Smooth muscle cell (in vitro differentiated cells): ENCODE results near the gene ITGA8. TPM values are rescaled to one million over a fixed set of nuclear protein-coding genes. Genes with fewer than 3 reads are reported as not detected.
A peak's percentile ranks its signal among the peaks of the same experiment; 100 is the strongest.
"Not testable (repeated sequence)": the region's sequence is repeated elsewhere in the genome, so short reads cannot be mapped to it uniquely, and the experiment has no call there.

Experiments
- DNase-seq: peaks from one replicate; lab custom pipeline; 2025; ENCODE audit not compliant: unreplicated experiment; lab: John Stamatoyannopoulos, UW
- H2AFZ ChIP-seq: fragments of 200-600 bp; sonication (generic); 2 replicates; pipeline ENCODE4 v1.6.0; 2016; ENCODE audit warnings: antibody characterized with exemption, low read depth, mild to moderate bottlenecking
- H3F3A ChIP-seq: fragments of 200-600 bp; sonication (generic); 2 replicates; pipeline ENCODE4 v1.6.0; 2017; ENCODE audit warnings: antibody characterized with exemption, low read depth
- H3K27ac ChIP-seq: fragments of 200-600 bp; sonication (generic); 2 replicates; pipeline ENCODE4 v1.5.1; 2016; ENCODE audit warnings: low read depth, mild to moderate bottlenecking
- H3K27me3 ChIP-seq: fragments of 200-600 bp; sonication (generic); 2 replicates; pipeline ENCODE4 v1.6.1; 2016; ENCODE audit warnings: low read depth, mild to moderate bottlenecking
- H3K36me3 ChIP-seq: fragments of 200-600 bp; sonication (generic); 2 replicates; pipeline ENCODE4 v1.5.1; 2016; ENCODE audit warnings: low read depth
- H3K4me1 ChIP-seq: fragments of 200-600 bp; sonication (generic); 2 replicates; pipeline ENCODE4 v1.5.1; 2016; ENCODE audit warnings: low read depth
- H3K4me2 ChIP-seq: fragments of 200-600 bp; sonication (generic); 2 replicates; pipeline ENCODE4 v1.6.0; 2016; ENCODE audit warnings: mild to moderate bottlenecking
- H3K4me3 ChIP-seq: fragments of 200-600 bp; sonication (generic); 2 replicates; pipeline ENCODE4 v1.5.1; 2016; ENCODE audit warnings: mild to moderate bottlenecking
- H3K79me2 ChIP-seq: fragments of 200-600 bp; sonication (generic); 2 replicates; pipeline ENCODE4 v1.6.0; 2016; ENCODE audit warnings: low read depth, mild to moderate bottlenecking
- H3K9ac ChIP-seq: fragments of 200-600 bp; sonication (generic); 2 replicates; pipeline ENCODE4 v1.6.0; 2016; ENCODE audit warnings: low read depth
- H3K9me3 ChIP-seq: fragments of 200-600 bp; sonication (generic); replicated peaks from 2 replicates; pipeline ENCODE4 v1.5.1; 2016; ENCODE audit warnings: low read depth
- H4K20me1 ChIP-seq: fragments of 200-600 bp; sonication (generic); 2 replicates; pipeline ENCODE4 v1.6.0; 2016; ENCODE audit warnings: low read depth
- CTCF ChIP-seq: fragments of 200-600 bp; sonication (generic); IDR thresholded peaks from 2 replicates; pipeline ENCODE4 v1.5.1; 2017; ENCODE audit warnings: borderline replicate concordance, mild to moderate bottlenecking, antibody characterized with exemption; ENCODE audit not compliant: insufficient read depth, poor library complexity, severe bottlenecking
- WGBS: methylation state at CpG from one replicate; pipeline ENCODE4 v1.1.7; 2016; ENCODE audit warnings: low lambda C conversion rate; 5-methylcytosine and 5-hydroxymethylcytosine counted together
- polyA plus RNA-seq: library from polyadenylated mRNA; unstranded; fragments of >200 nt; fragmentation: Nextera tagmentation; extraction: Ambion mirVana; gene quantifications from 2 replicates; pipeline ENCODE4 v1.2.1, GENCODE V29; 2016
- total RNA-seq: library from RNA; depleted of rRNA; stranded (reverse); fragments of >200 nt; gene quantifications from 2 replicates; pipeline ENCODE4 v1.2.3, GENCODE V29; 2014

The ITGA8 gene
- total and polyA plus RNA-seq, 2 experiments from 2014 or later = 0.02 to 0.36 TPM

GRCh38 chr10:15588151-15588550 lies 131.6 kb downstream of the ITGA8 start:
- no peaks in the 10 kb centered on the region for H3K79me2 ChIP-seq
- H3K9me3 ChIP-seq = no peaks in the 10 kb centered on the region
- H3K4me1 ChIP-seq = no peaks in the 10 kb centered on the region
- H3K36me3 ChIP-seq = no peaks in the 10 kb centered on the region
- 64% methylated on average over 5 of the region's 5 CpGs for WGBS
- H3K9ac ChIP-seq = no peak overlapping the region
- no peak overlapping the region for H3K4me2 ChIP-seq
- H3K27ac ChIP-seq = no peak overlapping the region
- no peaks in the 10 kb centered on the region for H3K27me3 ChIP-seq
- H3F3A ChIP-seq = no peaks in the 10 kb centered on the region
- no peak overlapping the region for H3K4me3 ChIP-seq
- TF ChIP-seq CTCF = no peak
- H4K20me1 ChIP-seq = no peaks in the 10 kb centered on the region
- H2AFZ ChIP-seq = no peak overlapping the region
- DNase-seq = no peak

- no peaks in the 10 kb centered on the region for H4K20me1 ChIP-seq
- 93% methylated on average over 3 of the region's 3 CpGs for WGBS
- H3K79me2 ChIP-seq = no peaks in the 10 kb centered on the region
- no peaks in the 10 kb centered on the region for H3K9me3 ChIP-seq
- no peak overlapping the region for H3K9ac ChIP-seq
- no peak overlapping the region for H3K4me2 ChIP-seq
- no peak overlapping the region for H3K27ac ChIP-seq
- no peak for TF ChIP-seq CTCF
- no peaks in the 10 kb centered on the region for H3K36me3 ChIP-seq
- DNase-seq = no peak
- no peak overlapping the region for H2AFZ ChIP-seq
- no peaks in the 10 kb centered on the region for H3F3A ChIP-seq
- no peak overlapping the region for H3K4me3 ChIP-seq
- H3K4me1 ChIP-seq = no peaks in the 10 kb centered on the region
- no peaks in the 10 kb centered on the region for H3K27me3 ChIP-seq
Observed at GRCh38 chr10:15587271-15587670, 132.5 kb downstream of the ITGA8 start.

- no peak overlapping the region for H3K27ac ChIP-seq
- no peaks in the 10 kb centered on the region for H3K4me1 ChIP-seq
- no peak overlapping the region for H3K4me2 ChIP-seq
Observed at GRCh38 chr10:15585303-15585715, 134.4 kb downstream of the ITGA8 start.

GRCh38 chr10:15582972-15583371 lies 136.8 kb downstream of the ITGA8 start:
- H3F3A ChIP-seq, H2AFZ ChIP-seq, H3K79me2 ChIP-seq, H3K4me2 ChIP-seq, H3K27ac ChIP-seq, H3K9ac ChIP-seq, DNase-seq, H3K9me3 ChIP-seq, H3K4me1 ChIP-seq, H3K27me3 ChIP-seq, H3K4me3 ChIP-seq, H4K20me1 ChIP-seq, H3K36me3 ChIP-seq: not testable (repeated sequence)
- WGBS = 58% methylated on average over 2 of the region's 2 CpGs

More at GRCh38 chr10:15585303-15585715, 134.4 kb downstream of the ITGA8 start:
- peak; percentile 5 for DNase-seq
- H3K9me3 ChIP-seq = no peaks in the 10 kb centered on the region
- no peaks in the 10 kb centered on the region for H3K36me3 ChIP-seq
- H3K79me2 ChIP-seq = no peaks in the 10 kb centered on the region
- H3F3A ChIP-seq = no peaks in the 10 kb centered on the region
- H4K20me1 ChIP-seq = no peaks in the 10 kb centered on the region
- peak; percentile 86 for TF ChIP-seq CTCF
- WGBS = 11% methylated on average over 6 of the region's 6 CpGs
- H3K4me3 ChIP-seq = no peak overlapping the region
- H2AFZ ChIP-seq = no peak overlapping the region
- no peak overlapping the region for H3K9ac ChIP-seq
- H3K27me3 ChIP-seq = no peaks in the 10 kb centered on the region
